Measurements from ENCODE around the gene ATP12A.
"Not testable (repeated sequence)": the region's sequence is repeated elsewhere in the genome, so short reads cannot be mapped to it uniquely, and the experiment has no call there.

The ATP12A gene

DNA sequence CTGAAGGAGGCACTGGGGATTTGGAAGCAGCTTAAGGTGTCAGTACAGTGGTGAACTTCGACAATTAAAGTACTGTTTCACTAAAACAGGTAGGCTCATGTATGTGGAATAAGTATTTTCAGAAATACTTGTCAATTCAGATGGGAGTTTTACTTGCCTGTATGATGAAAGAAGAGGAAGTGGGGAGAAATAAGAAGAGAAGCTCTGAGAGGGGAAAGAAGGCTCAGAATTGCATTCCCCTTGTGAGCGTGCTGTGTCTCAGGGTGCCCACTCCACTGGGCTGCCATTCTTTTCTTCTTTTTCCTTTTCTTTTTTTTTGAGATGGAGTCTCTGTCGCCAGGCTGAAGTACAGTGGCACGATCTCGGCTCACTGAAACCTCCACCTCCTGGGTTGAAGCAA is 45.2 kb downstream of the ATP12A start:
- Histone ChIP-seq H3K79me2 (ENCODE audit: low read length) (no peaks in the 10 kb centered on the region), H3K27ac (ENCODE audit: low read length) (no peak overlapping the region), H4K20me1 (ENCODE audit: insufficient read depth, low read length) (no peaks in the 10 kb centered on the region), H3K9me3 (replicated peaks; ENCODE audit: insufficient read depth, low read length) (no peaks in the 10 kb centered on the region), H3K27me3 (replicated peaks; ENCODE audit: insufficient read depth, low read length) (no peaks in the 10 kb centered on the region), H3K9me2 (replicated peaks; ENCODE audit: insufficient read depth, low read length) (no peaks in the 10 kb centered on the region), H3K4me1 (ENCODE audit: low read length) (no peaks in the 10 kb centered on the region), H3K9ac (ENCODE audit: low read length) (no peak overlapping the region), H3F3A (ENCODE audit: insufficient read depth, low read length) (no peaks in the 10 kb centered on the region), H3K4me3 (ENCODE audit: low read length) (no peak overlapping the region), H3K4me2 (ENCODE audit: low read depth, low read length) (no peak overlapping the region), H2AFZ (ENCODE audit: low read length) (no peak overlapping the region), H3K36me3 (replicated peaks; ENCODE audit: insufficient read depth, low read length) (no peaks in the 10 kb centered on the region)
- TF ChIP-seq, protein P1, sequence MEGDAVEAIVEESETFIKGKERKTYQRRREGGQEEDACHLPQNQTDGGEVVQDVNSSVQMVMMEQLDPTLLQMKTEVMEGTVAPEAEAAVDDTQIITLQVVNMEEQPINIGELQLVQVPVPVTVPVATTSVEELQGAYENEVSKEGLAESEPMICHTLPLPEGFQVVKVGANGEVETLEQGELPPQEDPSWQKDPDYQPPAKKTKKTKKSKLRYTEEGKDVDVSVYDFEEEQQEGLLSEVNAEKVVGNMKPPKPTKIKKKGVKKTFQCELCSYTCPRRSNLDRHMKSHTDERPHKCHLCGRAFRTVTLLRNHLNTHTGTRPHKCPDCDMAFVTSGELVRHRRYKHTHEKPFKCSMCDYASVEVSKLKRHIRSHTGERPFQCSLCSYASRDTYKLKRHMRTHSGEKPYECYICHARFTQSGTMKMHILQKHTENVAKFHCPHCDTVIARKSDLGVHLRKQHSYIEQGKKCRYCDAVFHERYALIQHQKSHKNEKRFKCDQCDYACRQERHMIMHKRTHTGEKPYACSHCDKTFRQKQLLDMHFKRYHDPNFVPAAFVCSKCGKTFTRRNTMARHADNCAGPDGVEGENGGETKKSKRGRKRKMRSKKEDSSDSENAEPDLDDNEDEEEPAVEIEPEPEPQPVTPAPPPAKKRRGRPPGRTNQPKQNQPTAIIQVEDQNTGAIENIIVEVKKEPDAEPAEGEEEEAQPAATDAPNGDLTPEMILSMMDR (IDR thresholded peaks at IDR 0.05; ENCODE audit: low read length) = no peak
- TF ChIP-seq EZH2 (optimal IDR thresholded peaks at IDR 0.05; ENCODE audit: low read depth, low read length) = no peak
- DNase-seq = no peak

DNA sequence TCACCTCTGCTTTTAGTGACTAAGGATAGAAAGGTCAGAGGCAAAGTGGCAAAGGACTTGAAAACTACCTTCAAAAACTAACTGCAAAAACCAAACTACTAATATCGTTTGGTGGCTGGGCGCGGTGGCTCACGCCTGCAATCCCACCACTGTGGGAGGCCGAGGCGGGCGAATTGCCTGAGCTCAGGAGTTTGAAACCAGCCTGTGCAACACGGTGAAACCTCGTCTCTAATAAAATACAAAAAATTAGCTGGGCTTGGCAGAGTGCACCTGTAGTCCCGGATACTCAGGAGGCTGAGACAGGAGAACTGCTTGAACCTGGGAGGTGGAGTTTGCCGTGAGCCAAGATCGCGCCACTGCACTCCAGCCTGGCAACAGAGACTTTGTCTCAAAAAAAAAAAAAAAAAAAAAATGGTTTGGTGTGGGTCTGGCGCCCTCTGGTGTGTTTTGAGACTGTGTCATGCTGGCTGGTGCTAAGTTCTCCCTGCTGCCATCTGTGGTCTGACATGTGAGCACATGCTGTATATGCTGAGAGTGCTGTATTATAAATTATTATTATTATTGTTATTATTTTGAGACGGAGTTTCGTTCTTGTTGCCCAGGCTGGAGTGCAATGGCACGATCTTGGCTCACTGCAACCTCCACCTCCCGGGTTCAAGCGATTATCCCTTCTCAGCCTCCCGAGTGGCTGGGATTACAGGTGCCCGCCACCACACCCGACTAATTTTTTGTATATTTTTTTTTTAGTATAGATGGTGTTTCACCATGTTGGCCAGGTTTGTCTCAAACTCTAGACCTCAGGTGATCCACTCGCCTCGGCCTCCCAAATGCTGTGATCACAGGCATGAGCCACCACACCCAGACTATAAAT is 47.8 kb downstream of the ATP12A start:
- no peak overlapping the region for H3K4me2 ChIP-seq (ENCODE audit: low read depth, low read length)
- H3K79me2 ChIP-seq (ENCODE audit: low read length) = no peaks in the 10 kb centered on the region
- H2AFZ ChIP-seq (ENCODE audit: low read length) = no peak overlapping the region
- DNase-seq = peak; percentile 76
- H3K4me3 ChIP-seq (ENCODE audit: low read length) = no peak overlapping the region
- H3K9me3 ChIP-seq (replicated peaks; ENCODE audit: insufficient read depth, low read length) = no peaks in the 10 kb centered on the region
- no peaks in the 10 kb centered on the region for H3K9me2 ChIP-seq (replicated peaks; ENCODE audit: insufficient read depth, low read length)
- H3F3A ChIP-seq (ENCODE audit: insufficient read depth, low read length) = no peaks in the 10 kb centered on the region
- TF ChIP-seq, protein P1 (IDR thresholded peaks at IDR 0.05; ENCODE audit: low read length) = peak; percentile 44
- no peak for TF ChIP-seq EZH2 (optimal IDR thresholded peaks at IDR 0.05; ENCODE audit: low read depth, low read length)
- H3K9ac ChIP-seq (ENCODE audit: low read length) = no peak overlapping the region
- no peak overlapping the region for H3K27ac ChIP-seq (ENCODE audit: low read length)
- H3K27me3 ChIP-seq (replicated peaks; ENCODE audit: insufficient read depth, low read length) = no peaks in the 10 kb centered on the region
- H3K4me1 ChIP-seq (ENCODE audit: low read length) = no peaks in the 10 kb centered on the region
- no peaks in the 10 kb centered on the region for H3K36me3 ChIP-seq (replicated peaks; ENCODE audit: insufficient read depth, low read length)
- no peaks in the 10 kb centered on the region for H4K20me1 ChIP-seq (ENCODE audit: insufficient read depth, low read length)

DNA sequence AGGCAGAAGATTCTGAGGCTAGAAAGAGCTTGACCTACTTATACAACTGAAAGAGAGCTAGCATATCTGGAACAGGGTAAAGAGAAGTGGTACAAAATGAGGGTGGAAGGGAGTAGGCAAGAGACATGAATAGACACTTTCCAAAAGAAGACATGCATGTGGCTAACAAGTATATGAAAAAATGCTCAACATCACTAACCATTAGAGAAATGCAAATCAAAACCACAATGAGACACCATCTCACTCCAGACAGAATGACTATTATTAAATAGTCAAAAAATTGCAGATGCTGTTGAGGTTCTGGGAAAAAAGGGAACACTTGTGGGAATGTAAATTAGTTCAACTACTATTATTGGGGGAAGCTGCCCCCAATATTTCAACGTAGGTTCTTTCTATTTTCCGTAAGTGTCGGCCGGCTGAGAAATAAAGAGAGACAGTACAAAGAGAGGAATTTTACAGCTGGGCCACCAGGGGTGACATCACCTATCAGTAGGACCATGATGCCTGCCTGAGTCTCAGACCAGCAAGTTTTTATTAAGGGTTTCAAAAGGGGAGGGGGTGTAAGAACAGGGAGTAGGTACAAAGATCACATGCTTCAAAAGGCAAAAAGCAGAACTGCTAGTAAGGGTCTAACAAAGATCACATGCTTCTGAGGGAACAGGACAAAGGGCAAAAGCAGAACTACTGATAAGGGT is 50.8 kb downstream of the ATP12A start:
- not testable (repeated sequence) for H2AFZ ChIP-seq (ENCODE audit: low read length); H3K9ac ChIP-seq (ENCODE audit: low read length); H3K4me3 ChIP-seq (ENCODE audit: low read length); H3K4me2 ChIP-seq (ENCODE audit: low read depth, low read length); H3K79me2 ChIP-seq (ENCODE audit: low read length); H3K27ac ChIP-seq (ENCODE audit: low read length); H4K20me1 ChIP-seq (ENCODE audit: insufficient read depth, low read length); H3K9me2 ChIP-seq (replicated peaks; ENCODE audit: insufficient read depth, low read length); H3K27me3 ChIP-seq (replicated peaks; ENCODE audit: insufficient read depth, low read length); H3F3A ChIP-seq (ENCODE audit: insufficient read depth, low read length); H3K9me3 ChIP-seq (replicated peaks; ENCODE audit: insufficient read depth, low read length); H3K36me3 ChIP-seq (replicated peaks; ENCODE audit: insufficient read depth, low read length); H3K4me1 ChIP-seq (ENCODE audit: low read length)
- peak; percentile 11 for DNase-seq

DNA sequence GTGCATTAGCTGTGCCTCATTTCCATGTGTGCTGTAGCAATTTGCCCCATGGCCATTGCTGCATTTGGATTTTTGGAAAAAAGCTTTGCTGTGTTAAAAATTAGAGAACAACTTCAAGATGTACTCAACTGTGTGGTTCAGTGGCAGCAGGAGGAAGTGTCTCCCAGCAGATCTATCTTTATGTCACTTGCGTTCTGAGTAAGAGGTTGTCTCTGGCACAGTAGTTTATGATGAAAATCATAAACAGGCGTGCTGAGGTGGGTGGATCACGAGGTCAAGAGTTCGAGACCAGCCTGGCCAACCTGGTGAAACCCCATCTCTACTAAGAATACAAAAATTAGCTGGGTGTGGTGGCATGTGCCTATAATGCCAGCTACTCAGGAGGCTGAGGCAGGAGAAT is 54.7 kb downstream of the ATP12A start:
- no peak overlapping the region for H3K4me3 ChIP-seq (ENCODE audit: low read length)
- no peaks in the 10 kb centered on the region for H3F3A ChIP-seq (ENCODE audit: insufficient read depth, low read length)
- TF ChIP-seq, protein P1 (IDR thresholded peaks at IDR 0.05; ENCODE audit: low read length) = no peak
- TF ChIP-seq EZH2 (optimal IDR thresholded peaks at IDR 0.05; ENCODE audit: low read depth, low read length) (no peak), EZH2phosphoT487 (IDR thresholded peaks at IDR 0.05; ENCODE audit: low read length) (no peak)
- H3K27me3 ChIP-seq (replicated peaks; ENCODE audit: insufficient read depth, low read length) = no peaks in the 10 kb centered on the region
- H3K27ac ChIP-seq (ENCODE audit: low read length) = no peak overlapping the region
- H3K9ac ChIP-seq (ENCODE audit: low read length) = no peak overlapping the region
- H3K9me2 ChIP-seq (replicated peaks; ENCODE audit: insufficient read depth, low read length) = no peaks in the 10 kb centered on the region
- DNase-seq = no peak
- no peaks in the 10 kb centered on the region for H3K4me1 ChIP-seq (ENCODE audit: low read length)
- H3K4me2 ChIP-seq (ENCODE audit: low read depth, low read length) = no peak overlapping the region
- H3K9me3 ChIP-seq (replicated peaks; ENCODE audit: insufficient read depth, low read length) = no peaks in the 10 kb centered on the region
- no peaks in the 10 kb centered on the region for H3K79me2 ChIP-seq (ENCODE audit: low read length)
- H3K36me3 ChIP-seq (replicated peaks; ENCODE audit: insufficient read depth, low read length) = no peaks in the 10 kb centered on the region
- no peak overlapping the region for H2AFZ ChIP-seq (ENCODE audit: low read length)
- H4K20me1 ChIP-seq (ENCODE audit: insufficient read depth, low read length) = no peaks in the 10 kb centered on the region
